ENCODE data around the gene TOLLIP.

TOLLIP gene

DNA sequence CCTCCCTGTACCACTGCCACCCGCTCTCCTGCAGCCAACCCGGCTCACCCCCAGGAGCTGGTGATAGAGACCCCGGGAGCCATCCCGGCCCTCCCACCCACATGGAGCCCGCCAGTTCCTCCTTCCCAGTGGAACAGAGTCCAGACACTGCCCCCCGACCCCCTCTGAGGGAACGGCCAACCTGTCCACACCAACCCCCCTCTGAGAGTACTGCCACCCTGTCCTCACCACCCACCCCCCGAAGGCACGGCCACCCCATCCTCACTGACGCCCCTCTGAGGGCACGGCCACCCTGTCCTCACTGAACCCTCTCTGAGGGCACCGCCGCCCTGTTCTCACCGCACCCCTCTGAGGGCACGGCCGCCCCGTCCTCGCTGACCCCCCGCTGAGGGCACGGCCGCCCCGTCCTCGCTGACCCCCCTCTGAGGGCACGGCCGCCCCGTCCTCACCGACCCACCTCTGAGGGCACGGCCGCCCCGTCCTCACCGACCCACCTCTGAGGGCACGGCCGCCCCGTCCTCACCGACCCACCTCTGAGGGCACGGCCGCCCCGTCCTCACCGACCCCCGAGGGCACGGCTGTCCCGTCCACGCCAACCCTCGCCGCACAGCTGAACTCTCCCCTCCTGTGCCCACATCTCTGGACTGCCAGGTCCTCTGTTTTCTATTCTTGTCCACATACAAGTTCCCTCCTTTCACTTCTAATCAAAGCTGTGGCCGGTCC is 18.0 kb downstream of the TOLLIP start:
- no peak for DNase-seq (ENCODE audit: low read depth)
- TF ChIP-seq, protein P1, sequence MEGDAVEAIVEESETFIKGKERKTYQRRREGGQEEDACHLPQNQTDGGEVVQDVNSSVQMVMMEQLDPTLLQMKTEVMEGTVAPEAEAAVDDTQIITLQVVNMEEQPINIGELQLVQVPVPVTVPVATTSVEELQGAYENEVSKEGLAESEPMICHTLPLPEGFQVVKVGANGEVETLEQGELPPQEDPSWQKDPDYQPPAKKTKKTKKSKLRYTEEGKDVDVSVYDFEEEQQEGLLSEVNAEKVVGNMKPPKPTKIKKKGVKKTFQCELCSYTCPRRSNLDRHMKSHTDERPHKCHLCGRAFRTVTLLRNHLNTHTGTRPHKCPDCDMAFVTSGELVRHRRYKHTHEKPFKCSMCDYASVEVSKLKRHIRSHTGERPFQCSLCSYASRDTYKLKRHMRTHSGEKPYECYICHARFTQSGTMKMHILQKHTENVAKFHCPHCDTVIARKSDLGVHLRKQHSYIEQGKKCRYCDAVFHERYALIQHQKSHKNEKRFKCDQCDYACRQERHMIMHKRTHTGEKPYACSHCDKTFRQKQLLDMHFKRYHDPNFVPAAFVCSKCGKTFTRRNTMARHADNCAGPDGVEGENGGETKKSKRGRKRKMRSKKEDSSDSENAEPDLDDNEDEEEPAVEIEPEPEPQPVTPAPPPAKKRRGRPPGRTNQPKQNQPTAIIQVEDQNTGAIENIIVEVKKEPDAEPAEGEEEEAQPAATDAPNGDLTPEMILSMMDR (IDR thresholded peaks at IDR 0.05; ENCODE audit: low read length, missing control alignments): no peak
- H3K4me3 ChIP-seq (replicated peaks; ENCODE audit: low read depth, low read length): no peak overlapping the region

DNA sequence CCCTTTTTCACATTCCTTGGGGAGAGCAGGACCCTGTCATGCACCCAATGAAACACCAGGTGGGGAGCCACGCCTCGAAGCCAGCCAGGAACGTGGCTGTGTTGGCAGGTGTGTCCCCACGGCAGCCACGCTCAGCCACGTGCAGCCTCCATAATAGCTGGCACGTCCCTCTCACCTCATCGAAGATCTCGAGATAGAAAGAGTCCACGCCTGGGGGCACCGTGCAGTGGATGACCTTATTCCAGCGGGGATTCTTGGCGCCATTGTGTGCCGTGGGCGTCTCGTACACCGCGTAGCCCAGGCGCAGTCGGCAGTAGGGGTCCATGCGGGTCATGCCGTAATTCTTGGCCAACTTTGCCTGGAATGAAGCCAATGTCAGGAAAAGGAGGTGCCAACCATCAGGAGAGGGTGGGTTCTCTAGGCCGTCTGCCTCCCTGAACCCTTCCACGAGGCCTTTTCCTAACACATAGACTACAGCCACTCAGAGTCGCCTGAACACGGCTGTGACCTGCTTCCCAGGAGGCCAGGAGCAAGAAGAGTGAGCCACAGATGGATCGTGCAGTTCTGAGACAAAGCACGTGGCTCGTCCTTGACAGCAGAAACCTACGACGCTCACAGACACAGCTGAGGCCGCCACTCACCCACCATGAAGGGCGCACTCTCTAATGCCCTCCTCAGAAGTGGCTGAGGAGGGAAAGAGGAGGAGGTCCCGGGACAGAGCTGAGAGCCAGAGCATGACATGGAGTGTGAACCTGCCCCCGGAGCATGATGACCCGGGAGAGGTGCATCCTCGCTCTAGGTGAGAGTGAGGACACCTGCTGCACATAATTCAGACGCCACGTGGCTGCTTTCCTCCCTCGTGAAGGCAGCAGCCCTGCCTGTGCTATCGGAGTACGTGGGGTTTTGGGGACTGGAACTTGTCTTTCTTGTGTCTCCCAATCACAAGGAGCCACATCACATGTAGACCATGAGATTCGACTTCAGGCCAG is 19.1 kb downstream of the TOLLIP start:
- H3K4me3 ChIP-seq (replicated peaks; ENCODE audit: low read depth, low read length): no peak overlapping the region
- TF ChIP-seq, protein P1 (IDR thresholded peaks at IDR 0.05; ENCODE audit: low read length, missing control alignments): no peak
- no peak for DNase-seq (ENCODE audit: low read depth)

DNA sequence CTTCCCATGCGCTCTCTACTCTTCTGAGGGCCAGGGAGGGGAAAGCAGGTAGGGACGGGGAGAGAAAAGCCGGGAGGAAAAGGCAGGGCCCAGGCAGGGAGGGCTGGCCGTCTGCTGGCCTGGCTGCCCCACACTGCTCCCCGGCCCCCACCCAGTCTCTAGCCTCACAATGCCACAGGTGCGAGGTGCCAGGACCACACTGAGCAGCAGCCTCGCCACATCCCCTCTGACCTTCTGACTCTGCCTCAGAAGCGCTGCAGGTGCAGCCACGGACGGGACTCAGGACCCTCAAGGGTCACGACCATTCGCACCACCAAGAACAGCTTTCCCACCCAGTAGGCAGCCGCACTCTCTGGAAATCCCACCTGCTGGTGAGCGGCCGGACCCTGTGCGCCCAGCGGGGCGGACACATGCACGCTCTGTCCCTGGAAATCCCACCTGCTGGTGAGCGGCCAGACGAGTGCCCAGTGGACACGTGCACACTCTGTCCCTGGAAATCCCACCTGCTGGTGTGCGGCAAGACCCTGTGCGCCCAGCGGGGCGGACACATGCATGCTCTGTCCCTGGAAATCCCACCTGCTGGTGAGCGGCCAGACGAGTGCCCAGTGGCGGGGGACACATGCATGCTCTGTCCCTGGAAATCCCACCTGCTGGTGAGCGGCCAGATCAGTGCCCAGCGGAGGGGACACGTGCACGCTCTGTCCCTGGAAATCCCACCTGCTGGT is 20.1 kb downstream of the TOLLIP start:
- no peak for DNase-seq (ENCODE audit: low read depth)
- TF ChIP-seq, protein P1 (IDR thresholded peaks at IDR 0.05; ENCODE audit: low read length, missing control alignments): no peak
- no peak overlapping the region for H3K4me3 ChIP-seq (replicated peaks; ENCODE audit: low read depth, low read length)

DNA sequence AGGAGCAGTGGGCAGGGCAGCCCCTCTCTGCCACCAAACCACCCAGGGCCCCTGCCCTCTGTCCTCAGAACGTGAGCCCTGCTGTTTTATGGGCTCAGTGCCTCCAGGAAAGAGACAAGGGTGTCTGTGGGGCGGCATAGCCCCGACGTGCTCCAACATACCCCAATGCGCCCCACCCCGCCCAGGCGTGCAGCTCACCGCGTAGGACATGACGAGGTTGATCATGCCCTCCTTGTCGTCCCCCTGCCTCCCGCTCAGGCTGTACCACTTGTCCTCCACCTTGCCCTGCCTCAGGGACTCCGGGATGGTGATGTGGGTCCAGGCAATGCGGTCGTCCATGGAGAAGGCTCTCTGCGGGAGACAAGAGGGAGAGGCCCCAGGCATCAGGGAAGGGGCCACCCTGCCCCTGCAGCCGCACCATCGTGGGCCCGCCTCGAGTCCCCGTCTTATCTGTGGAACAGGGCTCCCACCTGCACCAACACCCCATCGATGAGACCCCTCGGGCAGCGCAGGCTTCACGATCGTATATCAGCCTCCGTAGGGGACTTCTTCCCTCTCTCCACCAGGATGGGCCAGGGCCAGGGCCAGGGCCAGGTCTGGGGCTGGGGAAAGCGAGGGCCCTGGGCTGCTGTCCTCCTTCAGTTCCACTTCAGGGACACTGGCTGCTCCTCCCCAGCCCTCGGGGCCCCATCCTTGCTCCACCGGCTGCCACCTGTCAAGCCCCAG is 20.8 kb downstream of the TOLLIP start:
- TF ChIP-seq, protein P1 (IDR thresholded peaks at IDR 0.05; ENCODE audit: low read length, missing control alignments): no peak
- DNase-seq (ENCODE audit: low read depth): no peak
- no peak overlapping the region for H3K4me3 ChIP-seq (replicated peaks; ENCODE audit: low read depth, low read length)

DNA sequence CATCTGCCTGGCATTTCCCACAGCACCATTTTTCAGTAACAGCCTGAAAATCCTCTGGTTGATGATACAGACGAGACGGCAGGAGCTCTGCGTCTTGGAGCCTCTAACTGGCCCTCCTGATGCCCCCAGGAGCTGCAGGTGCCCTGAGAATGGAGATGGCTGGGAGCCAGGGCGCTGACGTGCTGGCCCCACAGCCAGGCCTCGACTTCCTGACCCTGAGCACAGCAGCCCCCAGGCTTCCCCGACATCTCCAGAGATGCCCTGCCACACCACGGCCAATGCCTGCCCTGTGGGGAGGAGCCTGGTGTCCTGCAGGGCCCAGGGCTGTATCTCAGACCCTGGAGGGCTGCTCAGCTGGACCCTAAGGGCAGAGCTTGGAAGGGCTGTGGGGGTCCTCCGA is 21.5 kb downstream of the TOLLIP start:
- DNase-seq (ENCODE audit: low read depth): no peak
- H3K4me3 ChIP-seq (replicated peaks; ENCODE audit: low read depth, low read length): no peak overlapping the region
- TF ChIP-seq, protein P1 (IDR thresholded peaks at IDR 0.05; ENCODE audit: low read length, missing control alignments): no peak

DNA sequence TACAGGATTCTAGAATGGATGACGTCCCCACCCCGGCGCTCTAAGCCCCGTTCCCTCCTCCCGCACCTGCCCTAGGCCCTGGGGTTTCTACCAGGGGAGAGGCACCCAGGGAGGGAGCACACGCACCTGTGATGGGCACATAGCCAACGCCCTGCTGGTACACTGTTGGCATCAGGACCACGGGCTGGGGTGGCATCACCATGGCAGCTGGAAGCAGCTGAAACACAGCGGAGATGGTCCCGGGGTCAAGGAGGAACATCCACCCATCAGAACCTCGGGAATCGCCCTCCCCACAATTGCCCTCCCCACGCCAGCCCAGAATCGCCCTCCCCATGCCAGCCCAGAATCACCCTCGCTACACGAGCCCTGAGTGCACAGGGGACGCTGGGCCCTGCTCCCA is 23.6 kb downstream of the TOLLIP start:
- H3K4me3 ChIP-seq (replicated peaks; ENCODE audit: low read depth, low read length): no peak overlapping the region
- no peak for DNase-seq (ENCODE audit: low read depth)
- TF ChIP-seq, protein P1 (IDR thresholded peaks at IDR 0.05; ENCODE audit: low read length, missing control alignments): no peak
